HG03439 (cell line): ENCODE data around the gene OR2F1.

Experiments
- ATAC-seq: cut with Tn5 transposase; IDR thresholded peaks from one replicate; pipeline ENCODE4 v1.9.1; 2021; ENCODE audit warnings: mild to moderate bottlenecking, moderate library complexity; ENCODE audit not compliant: unreplicated experiment

Gene OR2F1

GRCh38 chr7:143954544-143954943, at the start of gene OR2F1:
Gene OR2F1 (plus strand): TSS chr7:143954844. CDS start chr7:143959971, 5,127 bp downstream.
- ATAC-seq: no peak

GRCh38 chr7:143905509-143905908, 49.1 kb upstream of the OR2F1 start:
- no peak for ATAC-seq

- no peak for ATAC-seq
These were observed 48.5 kb upstream of the OR2F1 start for GRCh38 chr7:143906151-143906550.

GRCh38 chr7:143906895-143907294, 47.7 kb upstream of the OR2F1 start:
- no peak for ATAC-seq

- ATAC-seq: no peak
These were observed 46.5 kb upstream of the OR2F1 start for GRCh38 chr7:143908120-143908519.

GRCh38 chr7:143909863-143910262, 44.8 kb upstream of the OR2F1 start:
- ATAC-seq: no peak

- ATAC-seq: no peak
These were observed 44.0 kb upstream of the OR2F1 start for GRCh38 chr7:143910473-143911248.

GRCh38 chr7:143913945-143914615, 40.6 kb upstream of the OR2F1 start:
- ATAC-seq: no peak

- no peak for ATAC-seq
These were observed 39.5 kb upstream of the OR2F1 start for GRCh38 chr7:143914938-143915652.

- no peak for ATAC-seq
These were observed 29.8 kb upstream of the OR2F1 start for GRCh38 chr7:143924851-143925250.

- ATAC-seq: peak; percentile 61
These were observed 25.3 kb upstream of the OR2F1 start for GRCh38 chr7:143929224-143929920.

GRCh38 chr7:143931739-143932138, 22.9 kb upstream of the OR2F1 start:
- no peak for ATAC-seq

- no peak for ATAC-seq
These were observed 19.9 kb upstream of the OR2F1 start, which contains the start of gene OR2F2 for GRCh38 chr7:143934526-143935325. Gene OR2F2 (plus strand): TSS chr7:143935233. CDS start chr7:143935233, 0 bp downstream.

GRCh38 chr7:143936087-143937009, 18.3 kb upstream of the OR2F1 start:
- ATAC-seq: no peak

- no peak for ATAC-seq
These were observed 16.0 kb upstream of the OR2F1 start for GRCh38 chr7:143938379-143939243.

GRCh38 chr7:143945423-143945822, 9.2 kb upstream of the OR2F1 start:
- no peak for ATAC-seq

GRCh38 chr7:143947111-143947510, 7.5 kb upstream of the OR2F1 start:
- no peak for ATAC-seq

- no peak for ATAC-seq
These were observed 5.9 kb upstream of the OR2F1 start for GRCh38 chr7:143948733-143949132.
